Activated naive CD4-positive, alpha-beta T cell treated with anti-CD3 and anti-CD28 coated beads, Interleukin-2, amount 50 U/mL, for 24 hours (primary cell): ENCODE measurements around the gene SLC25A40.
A peak's percentile ranks its signal among the peaks of the same experiment; 100 is the strongest.
"Not testable (repeated sequence)": the region's sequence is repeated elsewhere in the genome, so short reads cannot be mapped to it uniquely, and the experiment has no call there.

Source experiments
- H3K27ac Mint-ChIP-seq: one replicate; pipeline ENCODE4 v1.8.0; 2021; ENCODE audit warnings: mild to moderate bottlenecking, mixed read lengths
- H3K27me3 Mint-ChIP-seq: one replicate; pipeline ENCODE4 v1.8.0; 2021; ENCODE audit warnings: mixed read lengths
- H3K36me3 Mint-ChIP-seq: one replicate; pipeline ENCODE4 v1.8.0; 2021; ENCODE audit warnings: mixed read lengths
- H3K4me1 Mint-ChIP-seq: one replicate; pipeline ENCODE4 v1.8.0; 2021; ENCODE audit warnings: mixed read lengths
- H3K4me3 Mint-ChIP-seq: one replicate; pipeline ENCODE4 v1.8.0; 2021; ENCODE audit warnings: mild to moderate bottlenecking, mixed read lengths
- H3K9me3 Mint-ChIP-seq: one replicate; pipeline ENCODE4 v1.8.0; 2021; ENCODE audit warnings: mixed read lengths

SLC25A40 gene

GRCh38 chr7:87877366-87878040 is 1.3 kb upstream of the SLC25A40 start:
- Mint-ChIP-seq H3K36me3 (peaks cover 14% of the 10 kb centered on the region), H3K27ac (no peak overlapping the region), H3K4me1 (peaks cover 59% of the 10 kb centered on the region), H3K4me3 (peak overlapping the region; percentile 96), H3K9me3 (no peaks in the 10 kb centered on the region), H3K27me3 (no peaks in the 10 kb centered on the region)

DNA sequence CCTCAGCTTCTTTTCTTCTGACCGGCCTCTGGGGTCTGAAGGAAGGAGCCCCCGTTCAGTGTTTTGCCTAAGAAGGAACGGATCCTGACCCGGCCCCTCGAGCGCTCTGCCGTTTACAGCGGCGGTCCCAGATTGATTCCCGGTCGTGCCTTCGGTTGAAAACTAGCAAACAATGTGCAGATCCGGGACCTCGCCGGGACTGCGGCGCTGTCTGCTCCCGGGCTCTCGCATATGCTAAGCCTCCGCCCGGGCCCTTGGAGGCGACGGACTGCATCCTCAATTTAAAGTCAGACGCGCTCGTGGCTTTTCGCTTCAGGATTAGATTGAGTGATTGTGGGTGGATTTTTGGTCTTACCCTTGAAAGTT is 692 bp upstream of the SLC25A40 start:
- Mint-ChIP-seq H3K27me3 (no peaks in the 10 kb centered on the region), H3K9me3 (peaks cover 6% of the 10 kb centered on the region), H3K36me3 (peaks cover 18% of the 10 kb centered on the region), H3K4me1 (peaks cover 59% of the 10 kb centered on the region), H3K27ac (peak overlapping the region; percentile 93), H3K4me3 (peak overlapping the region; percentile 96)

- H3K27ac Mint-ChIP-seq: peak overlapping the region; percentile 79
- H3K9me3 Mint-ChIP-seq: peaks cover 6% of the 10 kb centered on the region
- H3K36me3 Mint-ChIP-seq: peaks cover 26% of the 10 kb centered on the region
- no peaks in the 10 kb centered on the region for H3K27me3 Mint-ChIP-seq
- peak overlapping the region; percentile 96 for H3K4me3 Mint-ChIP-seq
- peaks cover 49% of the 10 kb centered on the region for H3K4me1 Mint-ChIP-seq
These were observed 765 bp downstream of the SLC25A40 start for GRCh38 chr7:87875151-87876039.

GRCh38 chr7:87874066-87874465 is 2.1 kb downstream of the SLC25A40 start:
- Mint-ChIP-seq H3K36me3 (peaks cover 30% of the 10 kb centered on the region), H3K27me3 (no peaks in the 10 kb centered on the region), H3K4me1 (peaks cover 37% of the 10 kb centered on the region)

GRCh38 chr7:87873328-87873727 is 2.8 kb downstream of the SLC25A40 start:
- Mint-ChIP-seq H3K4me1 (peaks cover 34% of the 10 kb centered on the region), H3K36me3 (peaks cover 31% of the 10 kb centered on the region)
- H3K4me3 Mint-ChIP-seq, H3K27me3 Mint-ChIP-seq, H3K9me3 Mint-ChIP-seq, H3K27ac Mint-ChIP-seq: not testable (repeated sequence)

More at GRCh38 chr7:87874066-87874465, 2.1 kb downstream of the SLC25A40 start:
- H3K4me3 Mint-ChIP-seq: peak overlapping the region; percentile 79
- peaks cover 6% of the 10 kb centered on the region for H3K9me3 Mint-ChIP-seq
- H3K27ac Mint-ChIP-seq: peak overlapping the region; percentile 38

DNA sequence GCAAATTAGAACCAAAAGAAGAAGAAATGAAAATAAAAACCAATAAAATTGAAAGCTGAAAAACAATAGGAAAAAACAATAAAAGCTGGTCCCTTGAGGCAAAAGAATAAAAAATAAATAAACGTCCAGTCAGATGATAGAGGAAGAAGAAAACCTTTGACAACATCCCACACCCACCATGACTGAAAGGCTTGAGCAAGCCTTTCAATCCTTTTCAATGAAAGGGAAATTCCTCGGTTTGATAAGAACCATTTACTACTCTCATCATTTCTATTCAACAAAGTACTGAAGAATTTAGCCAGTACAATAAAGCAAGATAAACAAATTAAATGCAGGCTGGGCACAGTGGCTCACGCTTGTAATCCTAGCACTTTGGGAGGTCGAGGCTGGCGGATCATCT is 3.8 kb downstream of the SLC25A40 start:
- Mint-ChIP-seq H3K4me1 (peaks cover 29% of the 10 kb centered on the region), H3K36me3 (peaks cover 36% of the 10 kb centered on the region), H3K4me3 (no peak overlapping the region), H3K27ac (no peak overlapping the region), H3K9me3 (peaks cover 6% of the 10 kb centered on the region), H3K27me3 (no peaks in the 10 kb centered on the region)

DNA sequence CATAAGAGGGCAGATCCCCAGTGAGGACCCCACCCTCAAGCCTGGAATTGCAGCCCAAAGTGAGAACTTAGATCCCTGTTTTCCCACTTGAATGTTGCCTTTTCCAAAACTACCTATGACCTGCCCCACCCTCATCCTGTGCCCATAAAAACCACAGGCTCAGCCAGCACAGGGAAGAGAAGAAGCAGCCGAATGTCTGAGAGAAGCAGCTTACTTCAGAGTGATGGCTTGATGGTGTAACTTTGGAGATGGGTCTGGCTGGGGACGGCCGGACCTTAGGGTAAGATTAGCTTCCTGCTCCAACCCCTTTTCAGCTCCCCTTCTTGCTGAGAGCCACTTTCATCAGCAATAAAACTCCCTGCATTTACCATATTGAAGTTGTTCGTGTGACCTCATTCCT is 5.7 kb downstream of the SLC25A40 start:
- no peak overlapping the region for H3K4me3 Mint-ChIP-seq
- no peaks in the 10 kb centered on the region for H3K27me3 Mint-ChIP-seq
- H3K9me3 Mint-ChIP-seq: peaks cover 16% of the 10 kb centered on the region
- peaks cover 52% of the 10 kb centered on the region for H3K36me3 Mint-ChIP-seq
- H3K4me1 Mint-ChIP-seq: peaks cover 29% of the 10 kb centered on the region
- no peak overlapping the region for H3K27ac Mint-ChIP-seq

- Mint-ChIP-seq H3K9me3 (peaks cover 16% of the 10 kb centered on the region), H3K4me1 (peaks cover 11% of the 10 kb centered on the region)
- not testable (repeated sequence) for H3K27ac Mint-ChIP-seq
These were observed 9.6 kb downstream of the SLC25A40 start for GRCh38 chr7:87866533-87866932.

GRCh38 chr7:87866089-87866488 is 10.1 kb downstream of the SLC25A40 start:
- H3K4me3 Mint-ChIP-seq: no peak overlapping the region
- peaks cover 11% of the 10 kb centered on the region for H3K4me1 Mint-ChIP-seq
- H3K27ac Mint-ChIP-seq: no peak overlapping the region
- H3K27me3 Mint-ChIP-seq: no peaks in the 10 kb centered on the region
- H3K9me3 Mint-ChIP-seq: peaks cover 16% of the 10 kb centered on the region
- H3K36me3 Mint-ChIP-seq: peaks cover 51% of the 10 kb centered on the region

More at GRCh38 chr7:87866533-87866932, 9.6 kb downstream of the SLC25A40 start:
- H3K36me3 Mint-ChIP-seq: peaks cover 55% of the 10 kb centered on the region
- not testable (repeated sequence) for H3K4me3 Mint-ChIP-seq, H3K27me3 Mint-ChIP-seq

DNA sequence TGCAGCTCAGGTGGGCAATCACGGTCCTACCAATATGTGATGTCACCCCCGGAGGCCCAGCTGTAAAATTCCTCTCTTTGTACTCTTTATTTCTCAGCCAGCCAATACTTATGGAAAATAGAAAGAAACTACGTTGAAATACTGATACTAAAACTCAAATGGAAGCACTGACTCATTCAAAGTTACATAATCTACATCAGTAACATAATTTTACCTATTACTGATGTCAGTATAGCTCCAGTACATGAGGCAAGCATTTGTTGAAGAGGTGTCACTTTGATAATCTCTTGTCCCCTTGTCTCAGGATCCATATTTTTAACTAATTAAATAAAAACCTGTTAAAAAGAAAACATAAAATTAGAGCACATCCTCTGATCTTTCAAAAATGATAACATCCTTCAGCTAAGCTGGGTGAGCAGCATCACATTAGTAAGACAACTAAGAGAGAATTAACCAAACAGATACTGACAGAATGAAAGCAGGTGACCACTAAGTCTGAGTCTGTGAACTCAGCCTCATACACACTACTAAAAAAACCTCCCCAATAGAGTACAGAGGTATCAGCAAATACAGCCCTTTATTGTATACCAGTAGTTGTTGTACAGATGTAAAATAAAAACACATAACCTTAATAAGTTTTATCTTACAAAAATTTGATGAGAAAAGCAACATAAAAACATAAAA is 17.6 kb downstream of the SLC25A40 start:
- H3K4me3 Mint-ChIP-seq: no peak overlapping the region
- peaks cover 18% of the 10 kb centered on the region for H3K36me3 Mint-ChIP-seq
- H3K4me1 Mint-ChIP-seq: peaks cover 23% of the 10 kb centered on the region
- H3K27me3 Mint-ChIP-seq: no peaks in the 10 kb centered on the region
- H3K9me3 Mint-ChIP-seq: no peaks in the 10 kb centered on the region
- peak overlapping the region; percentile 93 for H3K27ac Mint-ChIP-seq

DNA sequence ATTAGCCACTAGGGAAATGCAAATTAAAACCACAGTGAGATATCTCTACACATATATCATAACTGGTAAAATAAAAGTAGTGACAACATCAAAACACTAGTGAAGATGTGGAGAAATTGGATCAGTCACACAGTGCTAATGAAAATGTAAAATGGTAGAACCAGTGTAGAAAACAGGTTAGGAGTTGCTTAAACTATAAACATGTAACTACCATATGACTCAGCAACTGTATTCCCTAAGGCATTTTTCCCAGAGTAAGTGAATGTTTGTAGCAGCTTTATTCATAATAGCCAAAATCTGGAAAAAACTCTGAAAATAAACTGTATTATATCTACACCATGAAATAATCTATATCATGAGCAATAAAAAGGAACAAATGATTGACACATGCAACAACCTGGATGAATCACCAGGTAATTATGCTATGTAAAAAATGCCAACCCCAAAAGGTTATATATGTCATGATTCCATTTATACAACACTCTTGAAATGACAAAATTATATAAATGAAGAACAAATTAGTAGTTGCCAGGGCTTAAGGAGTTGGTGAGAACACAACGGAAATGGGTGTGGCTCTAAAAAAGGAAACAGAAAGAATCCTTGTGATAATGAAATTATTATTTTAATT is 22.8 kb downstream of the SLC25A40 start:
- H3K4me3 Mint-ChIP-seq: no peak overlapping the region
- no peaks in the 10 kb centered on the region for H3K27me3 Mint-ChIP-seq
- H3K9me3 Mint-ChIP-seq: no peaks in the 10 kb centered on the region
- no peak overlapping the region for H3K27ac Mint-ChIP-seq
- peaks cover 15% of the 10 kb centered on the region for H3K36me3 Mint-ChIP-seq
- peaks cover 14% of the 10 kb centered on the region for H3K4me1 Mint-ChIP-seq

DNA sequence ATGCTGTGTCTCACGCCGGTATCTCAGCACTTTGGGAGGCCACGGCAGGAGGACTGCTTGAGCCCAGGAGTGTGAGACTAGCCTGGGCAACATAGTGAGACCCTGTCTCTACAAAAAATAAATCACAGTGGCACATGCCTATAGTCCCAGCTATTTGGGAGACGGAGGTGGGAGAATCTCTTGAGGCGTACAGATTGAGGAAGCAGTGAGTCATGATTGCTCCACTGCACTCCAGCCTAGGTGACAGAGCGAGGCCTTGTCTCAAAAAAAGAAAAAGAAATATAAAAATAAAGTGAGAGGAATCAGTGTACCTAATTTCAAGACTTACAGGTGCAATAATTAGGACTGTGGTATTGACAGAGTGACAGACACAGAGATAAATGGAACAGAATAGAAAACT is 23.9 kb downstream of the SLC25A40 start:
- H3K4me1 Mint-ChIP-seq: peaks cover 10% of the 10 kb centered on the region
- no peaks in the 10 kb centered on the region for H3K27me3 Mint-ChIP-seq
- peaks cover 12% of the 10 kb centered on the region for H3K36me3 Mint-ChIP-seq
- no peak overlapping the region for H3K27ac Mint-ChIP-seq
- H3K9me3 Mint-ChIP-seq: no peaks in the 10 kb centered on the region
- H3K4me3 Mint-ChIP-seq: no peak overlapping the region

DNA sequence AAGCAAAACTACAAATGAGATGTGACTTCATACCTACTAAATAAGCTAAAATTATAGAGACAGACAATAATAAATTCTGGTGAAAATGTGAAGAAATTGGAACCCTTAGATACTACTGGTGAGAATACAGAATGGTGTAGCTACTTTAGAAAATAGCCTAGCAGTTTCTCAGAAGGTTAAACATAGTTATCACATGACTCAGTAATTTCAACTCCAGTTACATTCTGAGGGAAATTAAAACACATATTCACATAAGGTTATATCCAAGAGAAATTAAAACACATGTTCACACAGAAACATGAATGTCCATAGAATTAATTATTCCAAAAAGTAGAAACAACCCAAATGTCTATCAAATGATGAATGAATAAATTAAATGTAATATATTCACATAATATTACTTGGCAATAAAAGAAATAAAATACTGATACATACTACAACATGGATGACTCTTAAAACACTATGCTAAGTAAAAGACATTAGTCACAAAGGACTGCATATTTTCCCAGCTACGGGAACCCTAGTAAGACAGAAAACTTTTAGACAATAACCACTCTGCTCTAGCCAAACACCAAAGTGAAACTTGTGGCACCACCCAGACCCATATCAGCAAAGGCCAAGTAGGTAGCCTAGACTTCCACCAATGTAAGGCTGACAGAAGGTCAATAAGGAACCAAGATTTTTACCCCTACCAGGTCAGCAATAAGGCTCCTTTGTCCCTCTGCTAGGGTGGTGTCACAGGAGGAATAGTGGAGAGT is 25.1 kb downstream of the SLC25A40 start:
- no peak overlapping the region for H3K4me3 Mint-ChIP-seq
- peaks cover 10% of the 10 kb centered on the region for H3K4me1 Mint-ChIP-seq
- no peak overlapping the region for H3K27ac Mint-ChIP-seq
- H3K36me3 Mint-ChIP-seq: peaks cover 12% of the 10 kb centered on the region
- H3K27me3 Mint-ChIP-seq: no peaks in the 10 kb centered on the region
- H3K9me3 Mint-ChIP-seq: no peaks in the 10 kb centered on the region

GRCh38 chr7:87837597-87837996 is 38.6 kb downstream of the SLC25A40 start:
- H3K27ac Mint-ChIP-seq: no peak overlapping the region
- no peaks in the 10 kb centered on the region for H3K4me1 Mint-ChIP-seq
- H3K4me3 Mint-ChIP-seq: no peak overlapping the region
- H3K9me3 Mint-ChIP-seq: no peaks in the 10 kb centered on the region
- no peaks in the 10 kb centered on the region for H3K27me3 Mint-ChIP-seq
- peaks cover 10% of the 10 kb centered on the region for H3K36me3 Mint-ChIP-seq

DNA sequence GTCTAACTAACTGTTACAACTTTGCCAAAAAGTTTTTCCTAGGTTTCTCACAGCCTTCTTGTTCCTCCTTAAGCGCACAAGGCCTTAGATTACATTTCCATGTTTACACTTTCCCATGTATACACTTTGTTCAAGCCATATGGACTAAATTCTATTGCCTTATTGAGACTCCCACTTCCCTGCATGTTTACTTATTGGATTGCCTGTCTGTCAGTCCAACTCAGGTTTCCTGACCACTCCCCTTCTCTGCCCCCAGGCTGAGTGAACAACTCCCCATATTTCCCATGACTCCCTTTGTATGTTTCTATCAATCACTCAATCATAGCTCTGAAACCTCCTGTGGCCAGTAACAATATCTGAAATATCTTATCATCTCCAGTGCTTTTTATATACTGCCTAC is 43.0 kb downstream of the SLC25A40 start:
- no peak overlapping the region for H3K4me3 Mint-ChIP-seq
- no peaks in the 10 kb centered on the region for H3K4me1 Mint-ChIP-seq
- no peaks in the 10 kb centered on the region for H3K27me3 Mint-ChIP-seq
- H3K27ac Mint-ChIP-seq: no peak overlapping the region
- H3K36me3 Mint-ChIP-seq: peaks cover 9% of the 10 kb centered on the region
- no peaks in the 10 kb centered on the region for H3K9me3 Mint-ChIP-seq
